Panc1 (cell line): ENCODE measurements around the gene VAT1L. TPM values are rescaled to one million over a fixed set of nuclear protein-coding genes. Genes with fewer than 3 reads are reported as not detected.

Experiments
- ATAC-seq: fragments of 200-7000 bp; cut with Tn5 transposase; 2 replicates; pipeline ENCODE4 v1.9.1; 2020; ENCODE audit warnings: mild to moderate bottlenecking, moderate library complexity
- BruUV-seq: library from RNA; stranded (reverse); fragments of 400-500 nt; replicated peaks from 2 replicates; lab custom pipeline; 2021; lab: Mats Ljungman, UMichigan
- CTCF ChIA-PET: fragments of 300-600 bp; sonication (Branson Sonifier 250); formaldehyde crosslinking; loops from one replicate; lab custom pipeline; 2022; ENCODE audit warnings: antibody characterized with exemption; lab: Charles Lee
- POLR2A ChIA-PET: fragments of 300-600 bp; sonication (Branson Sonifier 250); formaldehyde crosslinking; loops from one replicate; lab custom pipeline; 2022; ENCODE audit warnings: antibody characterized with exemption; lab: Charles Lee
- DNase-seq: peaks from one replicate; pipeline ENCODE4 v3.0.0-alpha.2; 2010; ENCODE audit warnings: low read depth, low spot score
- H3K27ac ChIP-seq: 2 replicates; pipeline ENCODE4 v1.5.1; 2011; ENCODE audit warnings: mild to moderate bottlenecking, low read length, inconsistent platforms
- H3K27me3 ChIP-seq: fragments of 200-500 bp; sonication (Bioruptor generic); 2 replicates; pipeline ENCODE4 v1.6.0; 2014; ENCODE audit warnings: low read length, inconsistent platforms; ENCODE audit not compliant: control insufficient read depth, insufficient read depth
- H3K36me3 ChIP-seq: fragments of 200-500 bp; sonication (Bioruptor generic); 2 replicates; pipeline ENCODE4 v1.5.1; 2014; ENCODE audit warnings: inconsistent platforms, mild to moderate bottlenecking, low read length, moderate library complexity; ENCODE audit not compliant: control insufficient read depth, insufficient read depth
- H3K4me1 ChIP-seq: 2 replicates; pipeline ENCODE4 v1.5.1; 2011; ENCODE audit warnings: inconsistent platforms, mild to moderate bottlenecking, low read length, moderate library complexity; ENCODE audit not compliant: control insufficient read depth, insufficient read depth
- H3K4me3 ChIP-seq, 2 experiments: 2 replicates each; pipeline ENCODE4 v1.5.1; 2011 to 2012; ENCODE audit warnings: low read depth in 2 of 2, low read length in 2 of 2, mild to moderate bottlenecking in 2 of 2, inconsistent platforms in 1 of 2, moderate library complexity in 1 of 2
- H3K9me3 ChIP-seq: fragments of 200-500 bp; sonication (Bioruptor generic); 2 replicates; pipeline ENCODE4 v1.5.1; 2014; ENCODE audit warnings: low read depth, mild to moderate bottlenecking, inconsistent platforms, low read length, moderate library complexity; ENCODE audit not compliant: control insufficient read depth, insufficient read depth
- CTCF ChIP-seq: fragments of 450-650 bp; IDR thresholded peaks from 2 replicates; pipeline ENCODE4 v1.5.1; 2017; ENCODE audit warnings: mild to moderate bottlenecking
- POLR2AphosphoS5 ChIP-seq: IDR thresholded peaks from 2 replicates; pipeline ENCODE4 v1.6.1; 2012; ENCODE audit warnings: mild to moderate bottlenecking, low read depth, low read length, moderate library complexity
- REST ChIP-seq, 2 experiments: IDR thresholded peaks; 2 replicates each; pipeline ENCODE4 v1.6.1; 2011 to 2012; ENCODE audit warnings: low read depth in 2 of 2, control low read depth in 1 of 2, low read length in 1 of 2, mild to moderate bottlenecking in 1 of 2, moderate library complexity in 1 of 2; ENCODE audit not compliant: insufficient read depth in 1 of 2
- SIN3A ChIP-seq: IDR thresholded peaks from 2 replicates; pipeline ENCODE4 v1.6.1; 2012; ENCODE audit warnings: low read depth, mild to moderate bottlenecking, low read length, moderate library complexity, borderline replicate concordance; ENCODE audit not compliant: insufficient read depth
- TCF7L2 ChIP-seq: IDR thresholded peaks from 2 replicates; pipeline ENCODE4 v1.6.1; 2011; ENCODE audit warnings: mild to moderate bottlenecking, low read depth, low read length, inconsistent platforms
- in situ Hi-C: cut with HindIII; loops from 2 replicates; pipeline ENCODE4 v1.10.0; 2016; ENCODE audit warnings: low sequenced_read_pairs, low pct_unique_long_range_greater_than_20kb
- intact Hi-C: fragments of 100-400 bp; cut with micrococcal nuclease; formaldehyde crosslinking; loops from one replicate; pipeline ENCODE4 v1.10.0; 2022; ENCODE audit not compliant: unreplicated experiment
- total RNA-seq: library from RNA; stranded (reverse); gene quantifications from one replicate; pipeline ENCODE4 v1.2.1, GENCODE V29; 2021; ENCODE audit not compliant: unreplicated experiment

Gene VAT1L
- total RNA-seq, 1 experiment from 2014 or later, result not detected

- Histone ChIP-seq H3K27ac (no peak overlapping the region), H3K4me3 (no peak overlapping the region), H3K9me3 (no peaks in the 10 kb centered on the region), H3K27me3 (no peaks in the 10 kb centered on the region; the same call in 1 of the 2 replicates), H3K4me1 (no peaks in the 10 kb centered on the region), H3K36me3 (no peaks in the 10 kb centered on the region)
- CTCF ChIA-PET, result no interaction called here
- POLR2A ChIA-PET, result no interaction called here
- DNase-seq (no peak), ATAC-seq (no peak)
- no TSS peak for BruUV-seq
- in situ Hi-C loops (no loop called here), intact Hi-C loops (no loop called here)
- TF ChIP-seq TCF7L2 (no peak), CTCF (no peak)
Measured at GRCh38 chr16:77866752-77867151, 78.4 kb downstream of the VAT1L start.

GRCh38 chr16:77868052-77868451, 79.7 kb downstream of the VAT1L start:
- no peak for ATAC-seq
- Histone ChIP-seq H3K4me3 (no peak overlapping the region), H3K36me3 (no peaks in the 10 kb centered on the region), H3K27me3 (no peaks in the 10 kb centered on the region; the same call in 1 of the 2 replicates), H3K27ac (no peak overlapping the region), H3K4me1 (no peaks in the 10 kb centered on the region), H3K9me3 (no peaks in the 10 kb centered on the region)
- ChIA-PET CTCF (no interaction called here), POLR2A (no interaction called here)
- DNase-seq, result no peak
- TF ChIP-seq SIN3A, result no peak
- no peak for TF ChIP-seq POLR2AphosphoS5
- TF ChIP-seq TCF7L2, result no peak
- TF ChIP-seq CTCF, result no peak
- TF ChIP-seq REST (IDR thresholded peaks at IDR 0.05; ENCODE audit: insufficient read depth in 1 of 2, low read depth in 2 of 2, low read length in 1 of 2), result no peak
- intact Hi-C loops (no loop called here), in situ Hi-C loops (no loop called here)
- no TSS peak for BruUV-seq
